Prostate gland (tissue), 2 donors: ENCODE data around the gene RAB1A.

Experiments used
- POLR2A ChIP-seq: fragments of 450-650 bp; IDR thresholded peaks from one replicate; pipeline ENCODE4 v1.6.1; 2016; ENCODE audit warnings: antibody characterized with exemption, mild to moderate bottlenecking
- POLR2AphosphoS5 ChIP-seq: sonication (generic); formaldehyde crosslinking; IDR thresholded peaks from one replicate; pipeline ENCODE4 v1.6.1; 2017; ENCODE audit warnings: antibody characterized with exemption
- TF ChIP-seq, protein P1 (sequence below), 4 experiments: fragments of 200-600 bp in 2 of 4; fragments of 450-650 bp in 2 of 4; sonication (generic) in 2 of 4; IDR thresholded peaks; 1 replicate in 3 of 4; 2 replicates in 1 of 4; pipeline ENCODE4 v1.5.1; 2016 to 2019; ENCODE audit warnings: antibody characterized with exemption in 4 of 4, mild to moderate bottlenecking in 2 of 4, moderate library complexity in 2 of 4

GRCh38 chr2:65056215-65057053 is 73.5 kb downstream of the RAB1A start, which contains the start of gene CEP68:
- TF ChIP-seq POLR2A, result peak; percentile 94
- TF ChIP-seq, protein P1, sequence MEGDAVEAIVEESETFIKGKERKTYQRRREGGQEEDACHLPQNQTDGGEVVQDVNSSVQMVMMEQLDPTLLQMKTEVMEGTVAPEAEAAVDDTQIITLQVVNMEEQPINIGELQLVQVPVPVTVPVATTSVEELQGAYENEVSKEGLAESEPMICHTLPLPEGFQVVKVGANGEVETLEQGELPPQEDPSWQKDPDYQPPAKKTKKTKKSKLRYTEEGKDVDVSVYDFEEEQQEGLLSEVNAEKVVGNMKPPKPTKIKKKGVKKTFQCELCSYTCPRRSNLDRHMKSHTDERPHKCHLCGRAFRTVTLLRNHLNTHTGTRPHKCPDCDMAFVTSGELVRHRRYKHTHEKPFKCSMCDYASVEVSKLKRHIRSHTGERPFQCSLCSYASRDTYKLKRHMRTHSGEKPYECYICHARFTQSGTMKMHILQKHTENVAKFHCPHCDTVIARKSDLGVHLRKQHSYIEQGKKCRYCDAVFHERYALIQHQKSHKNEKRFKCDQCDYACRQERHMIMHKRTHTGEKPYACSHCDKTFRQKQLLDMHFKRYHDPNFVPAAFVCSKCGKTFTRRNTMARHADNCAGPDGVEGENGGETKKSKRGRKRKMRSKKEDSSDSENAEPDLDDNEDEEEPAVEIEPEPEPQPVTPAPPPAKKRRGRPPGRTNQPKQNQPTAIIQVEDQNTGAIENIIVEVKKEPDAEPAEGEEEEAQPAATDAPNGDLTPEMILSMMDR (IDR thresholded peaks at IDR 0.05), result peak in 2 of 4 experiments; percentile 20 to 34
- TF ChIP-seq POLR2AphosphoS5, result peak; percentile 94
